ENCODE results near the gene UBE2U. TPM values are rescaled to one million over a fixed set of nuclear protein-coding genes. Genes with fewer than 3 reads are reported as not detected.

UBE2U gene
- not detected in 5 replicates for total RNA-seq (2022; extraction: Qiagen RNA extraction; ENCODE audit: low read depth)

GRCh38 chr1:64203420-64203819 is at the start of gene UBE2U:
UBE2U (plus strand) TSS chr1:64203623; CDS start chr1:64204051, 428 bp downstream.

